HG03521 (cell line): ENCODE measurements around the gene ZRANB1.

Experiments used
- ATAC-seq: cut with Tn5 transposase; IDR thresholded peaks from one replicate; pipeline ENCODE4 v1.9.1; 2021; ENCODE audit warnings: mild to moderate bottlenecking, moderate library complexity; ENCODE audit not compliant: unreplicated experiment

ZRANB1 gene

DNA sequence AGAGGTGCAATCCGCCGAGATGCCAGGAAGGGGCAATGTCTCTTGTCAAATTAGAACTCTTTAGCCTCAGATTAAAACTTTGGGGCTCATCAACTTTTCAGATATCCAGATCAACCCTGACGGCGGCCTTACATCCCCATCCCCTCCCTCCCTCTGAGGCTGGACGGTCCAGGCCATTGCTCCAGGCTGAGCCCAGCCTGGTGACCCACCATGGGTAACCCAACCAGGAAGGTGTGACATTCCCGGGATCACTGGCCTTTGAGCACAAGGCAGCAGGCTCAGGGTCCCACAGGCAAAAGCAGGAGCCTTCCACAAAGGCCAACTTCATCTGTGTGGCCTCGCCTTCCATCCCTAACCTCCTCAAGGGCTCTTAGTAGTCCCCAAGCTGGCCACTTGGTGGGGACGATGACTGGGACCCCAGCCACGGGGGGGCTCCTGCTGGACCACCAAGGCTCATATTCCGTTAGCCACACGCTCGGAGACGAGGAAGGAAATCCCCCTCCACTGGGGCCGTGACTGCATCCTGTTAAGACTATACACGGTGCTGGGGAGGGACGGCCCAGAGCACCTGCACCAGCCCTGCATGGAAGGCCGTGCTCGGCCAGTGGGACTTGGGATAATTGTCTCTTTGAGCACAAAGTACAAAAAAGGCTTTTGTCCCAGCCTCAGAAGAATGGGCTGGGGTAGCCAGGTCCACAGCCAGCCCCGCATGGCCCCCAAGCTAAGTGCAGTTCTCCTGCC, 62.8 kb downstream of the ZRANB1 start:
- no peak for ATAC-seq

DNA sequence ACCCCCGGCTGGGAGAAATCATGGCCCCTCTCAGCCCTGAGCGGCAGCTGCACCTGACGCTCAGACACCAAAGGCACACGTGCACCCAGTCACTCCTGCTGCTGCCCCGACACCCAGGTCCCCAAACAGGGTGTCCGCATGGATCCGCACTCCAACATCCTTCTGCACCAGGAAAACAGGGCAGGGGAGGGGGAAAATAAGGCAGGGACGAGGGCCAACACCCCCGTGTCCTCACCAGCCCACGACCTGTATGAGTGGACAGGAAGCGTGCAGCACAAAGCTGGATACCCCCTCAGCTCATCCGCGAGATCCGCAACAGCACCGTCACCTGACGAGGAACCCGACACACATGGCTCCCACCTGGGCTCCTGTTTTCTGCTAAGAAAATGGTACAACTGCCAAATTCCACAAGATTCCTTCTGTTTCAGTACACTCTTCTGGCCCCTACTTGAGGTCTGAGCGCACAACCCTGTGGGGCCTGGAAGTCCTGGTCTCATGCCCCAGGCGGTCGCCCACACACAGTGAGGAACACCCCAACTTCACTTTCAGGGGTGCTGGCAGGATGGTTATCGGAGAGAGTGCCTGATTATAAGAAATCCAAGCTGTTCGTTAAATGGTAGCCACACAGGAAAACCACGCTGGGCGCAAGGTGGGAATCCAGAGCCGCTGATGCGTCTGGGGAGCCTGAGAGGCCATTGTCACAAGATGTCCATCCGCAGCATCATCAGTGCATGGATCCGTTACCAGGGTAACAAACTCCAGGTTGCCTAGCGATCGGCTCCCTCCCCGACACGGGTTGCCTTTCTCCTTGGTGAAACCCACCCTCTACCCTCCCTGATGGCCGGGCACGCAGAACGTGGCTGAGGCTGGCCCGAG, 63.6 kb downstream of the ZRANB1 start:
- no peak for ATAC-seq

DNA sequence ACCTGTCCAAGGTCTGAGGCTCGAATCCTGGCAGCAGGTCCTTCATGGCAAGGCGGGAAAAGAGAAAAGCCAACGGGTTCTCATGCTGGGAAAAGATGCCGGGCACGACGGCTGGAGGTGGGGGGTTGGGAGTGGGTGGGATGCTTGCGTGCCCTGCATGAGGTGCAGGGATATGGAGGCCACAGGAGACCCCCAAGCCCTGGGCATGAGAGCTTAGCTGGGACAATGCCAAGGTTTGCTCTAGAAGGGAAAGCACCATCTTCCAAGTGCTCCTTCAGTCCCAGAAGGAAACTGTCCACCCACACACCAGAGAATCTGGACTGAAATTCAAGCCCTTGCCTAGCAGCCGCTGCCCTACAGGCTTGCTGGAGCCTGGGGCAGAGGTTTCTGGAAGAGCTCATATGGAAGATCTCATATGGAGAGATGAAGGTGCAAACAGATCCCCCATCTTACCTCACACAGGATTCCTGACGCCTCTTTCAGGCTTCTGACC, 64.3 kb downstream of the ZRANB1 start:
- ATAC-seq, result no peak

DNA sequence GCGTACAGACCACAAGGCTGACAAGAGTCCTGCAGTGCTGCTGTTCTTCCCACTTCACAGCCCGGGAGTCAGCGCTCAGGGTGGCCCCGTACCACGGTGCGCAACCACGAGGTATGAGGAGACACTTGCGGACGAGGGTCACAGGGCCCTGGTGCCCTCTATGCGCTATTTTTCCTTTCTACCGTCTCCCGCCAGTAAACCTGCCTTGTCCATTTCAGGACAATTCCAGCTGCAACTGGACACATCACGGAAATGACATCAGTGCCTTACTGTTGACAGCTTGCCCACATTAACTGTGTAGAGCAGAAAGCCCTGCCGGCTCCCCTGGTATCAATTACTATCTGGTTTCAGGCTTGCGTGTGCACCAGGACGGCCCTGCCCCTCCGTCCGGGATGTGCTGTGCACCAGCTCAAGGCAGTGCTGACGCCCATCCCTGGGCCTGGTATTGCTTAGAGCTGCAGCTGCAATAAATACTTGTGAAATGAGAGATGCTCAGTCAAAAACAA, 65.1 kb downstream of the ZRANB1 start:
- no peak for ATAC-seq

DNA sequence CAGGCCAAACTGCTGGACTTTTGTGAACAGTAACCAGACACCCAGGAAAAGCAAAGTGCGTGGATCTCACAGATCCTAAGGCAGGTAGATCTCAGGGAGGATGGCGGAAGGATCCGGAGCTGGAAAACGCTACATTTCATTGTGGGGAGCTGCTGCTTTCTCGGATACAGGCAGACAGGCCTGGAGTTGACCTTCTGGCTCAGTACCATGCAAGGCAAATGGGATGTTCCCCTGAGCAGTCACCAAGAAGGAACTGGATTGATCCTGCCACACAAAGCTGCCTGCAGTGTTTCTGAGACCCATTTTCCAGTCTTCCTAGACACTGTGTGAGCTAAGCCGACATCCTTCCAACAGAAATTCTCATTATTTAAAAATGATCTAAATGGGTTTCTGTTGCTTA, 65.5 kb downstream of the ZRANB1 start:
- no peak for ATAC-seq

DNA sequence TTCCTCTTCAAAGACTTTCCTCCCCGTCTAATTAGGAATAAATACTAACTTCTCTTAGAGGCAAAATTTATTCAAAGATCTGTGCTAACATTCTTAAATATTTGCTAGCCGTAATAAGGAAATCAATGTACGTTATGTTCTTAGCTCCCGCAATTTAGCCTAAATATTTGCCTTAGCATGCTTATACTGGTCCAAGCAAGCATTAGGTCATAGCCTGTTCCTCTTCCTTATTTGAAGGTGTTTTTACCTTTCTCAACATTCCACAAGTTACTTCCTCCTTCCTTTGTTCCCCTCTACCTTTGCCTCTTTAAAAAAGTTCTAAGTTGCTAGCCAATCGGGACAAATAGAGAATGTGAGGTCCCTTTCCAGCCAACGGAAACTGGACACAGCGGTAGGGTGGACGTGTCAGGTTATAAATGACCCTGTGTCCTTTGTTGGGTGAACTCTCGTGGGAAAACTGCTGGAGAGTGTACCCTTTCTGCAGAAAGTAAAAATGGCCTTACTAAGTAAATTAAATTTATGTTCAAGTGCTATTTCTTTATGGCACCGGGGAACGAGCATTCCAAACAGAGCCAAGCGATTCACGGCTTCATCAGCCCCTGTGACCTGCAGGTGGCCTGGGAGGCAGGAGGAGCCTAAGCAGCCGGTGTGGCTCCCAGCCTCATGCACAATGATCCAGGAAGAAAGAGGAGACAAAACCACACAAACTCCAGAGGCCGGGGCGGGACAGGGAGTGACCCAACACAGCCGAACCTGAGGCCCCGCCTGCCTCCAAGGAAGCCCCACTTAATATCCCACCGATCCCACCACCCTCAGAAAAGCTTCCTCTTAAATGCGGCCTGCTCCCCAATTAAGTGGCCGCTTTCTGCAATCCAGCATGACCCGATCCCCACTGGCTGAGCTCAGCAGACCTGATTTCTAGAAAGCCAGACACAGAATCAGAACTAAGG, 67.0 kb downstream of the ZRANB1 start:
- no peak for ATAC-seq

DNA sequence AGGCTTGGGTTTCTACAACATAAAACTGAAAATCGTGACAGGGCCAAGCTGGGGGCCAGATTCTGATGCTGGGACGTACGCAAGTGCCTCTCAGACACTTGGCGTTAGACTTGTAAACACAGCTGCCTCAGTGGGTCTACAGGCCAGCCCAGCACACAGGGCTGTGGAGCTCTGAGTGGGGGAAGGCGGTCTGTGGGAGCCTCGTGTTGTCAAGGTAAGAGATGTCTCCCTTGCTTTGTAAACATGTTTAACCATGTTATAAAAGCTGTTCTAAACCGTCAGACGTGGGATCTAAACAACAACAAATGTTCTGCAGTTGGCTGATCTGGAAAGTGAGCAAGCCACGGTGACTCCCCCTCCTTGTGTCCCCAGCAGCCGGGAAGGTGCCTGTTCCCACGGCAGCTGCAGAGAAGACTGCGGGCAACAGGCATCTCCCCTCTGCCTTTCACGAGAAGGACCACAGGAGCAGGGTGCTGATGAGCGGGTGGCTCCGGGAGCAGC, 67.8 kb downstream of the ZRANB1 start:
- no peak for ATAC-seq

DNA sequence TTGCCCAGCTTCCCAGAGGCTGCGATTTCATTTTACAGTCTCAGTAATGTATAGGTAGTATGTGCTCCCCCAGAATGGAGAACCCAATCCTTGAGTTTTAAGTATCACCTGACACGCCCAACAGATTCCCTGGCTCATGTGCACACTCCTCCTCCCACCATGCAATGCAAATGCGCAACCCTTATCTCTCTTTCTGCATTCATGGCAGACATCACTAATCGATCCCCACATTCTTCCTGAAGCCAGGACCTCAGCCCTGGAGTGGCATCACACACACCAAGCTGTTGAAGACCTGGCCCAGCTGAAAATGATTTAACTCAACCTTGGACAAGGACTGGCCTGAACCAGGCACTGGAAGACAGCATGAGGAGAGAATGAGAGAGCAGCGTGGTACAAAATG, 68.4 kb downstream of the ZRANB1 start:
- ATAC-seq, result no peak

DNA sequence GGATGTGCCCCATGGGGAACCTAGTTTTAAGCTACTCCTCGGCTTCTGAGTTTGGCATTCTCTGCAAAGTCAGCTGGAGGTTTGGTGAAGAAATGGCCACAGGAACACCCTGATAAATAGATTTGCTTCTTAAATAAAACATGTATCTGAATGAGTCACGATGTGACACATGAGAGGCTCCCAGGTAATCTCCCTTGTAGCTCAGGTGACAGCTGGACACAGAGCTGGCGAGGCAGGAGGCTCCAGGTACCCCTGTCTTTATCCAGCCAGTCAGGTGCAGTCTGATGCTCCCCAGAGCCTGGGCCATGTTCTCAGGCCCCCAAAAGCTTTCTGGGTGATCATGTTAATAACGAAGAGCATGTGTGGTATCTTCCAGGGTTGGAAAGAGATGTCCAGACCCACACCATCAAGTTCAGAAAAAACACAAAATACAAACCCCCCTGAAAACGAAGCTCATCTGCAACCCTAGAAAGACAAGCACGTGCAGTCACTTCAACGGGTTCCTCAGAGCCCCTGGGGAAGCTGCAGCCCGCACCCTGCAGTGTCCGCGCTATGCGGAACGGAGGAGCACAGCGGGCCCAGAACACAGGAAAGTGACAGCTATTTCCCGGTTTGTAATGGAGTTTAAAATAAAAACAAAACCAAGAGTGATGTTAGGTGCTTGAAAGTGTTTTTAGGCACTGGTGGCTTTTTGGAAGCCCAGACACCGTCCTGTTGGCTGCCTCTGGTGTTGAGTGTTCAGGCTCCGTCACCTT, 69.4 kb downstream of the ZRANB1 start:
- ATAC-seq, result no peak

DNA sequence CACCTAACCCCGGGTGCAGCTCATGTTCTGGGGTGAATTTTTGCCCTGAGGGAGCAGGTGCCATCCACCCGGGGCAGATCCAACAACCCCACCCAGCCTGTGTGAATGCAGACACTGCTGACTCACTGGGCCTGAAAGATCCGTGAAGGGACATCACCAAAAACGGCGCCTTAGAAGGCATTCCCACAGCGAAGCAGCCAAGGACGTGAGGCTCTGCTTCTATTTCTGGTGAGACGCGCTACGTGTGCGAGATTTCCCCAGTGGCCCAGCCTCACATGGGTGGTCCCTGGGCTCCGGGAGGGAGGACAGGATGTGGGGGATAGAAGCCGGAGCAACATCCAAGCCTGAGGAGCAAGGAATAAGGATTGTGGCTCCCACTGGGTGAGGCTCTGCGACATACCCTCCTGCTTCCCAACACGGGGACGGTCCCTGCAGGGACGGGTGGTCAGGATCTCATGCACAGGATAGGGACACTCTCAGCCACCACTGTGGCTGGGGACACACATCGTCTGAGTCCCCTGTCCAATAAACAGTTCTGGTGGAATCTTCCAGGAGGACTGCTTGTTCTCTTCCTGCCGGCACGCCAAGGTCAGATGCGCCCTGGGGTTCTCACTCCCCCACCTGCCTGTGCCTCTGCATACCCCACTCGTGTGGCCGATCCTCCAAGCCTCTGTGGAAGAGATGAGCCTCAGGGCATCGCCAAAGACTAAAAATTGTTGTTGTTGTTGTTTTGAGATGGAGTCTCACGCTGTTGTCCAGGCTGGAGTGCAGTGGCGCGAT, 70.2 kb downstream of the ZRANB1 start:
- ATAC-seq, result no peak

DNA sequence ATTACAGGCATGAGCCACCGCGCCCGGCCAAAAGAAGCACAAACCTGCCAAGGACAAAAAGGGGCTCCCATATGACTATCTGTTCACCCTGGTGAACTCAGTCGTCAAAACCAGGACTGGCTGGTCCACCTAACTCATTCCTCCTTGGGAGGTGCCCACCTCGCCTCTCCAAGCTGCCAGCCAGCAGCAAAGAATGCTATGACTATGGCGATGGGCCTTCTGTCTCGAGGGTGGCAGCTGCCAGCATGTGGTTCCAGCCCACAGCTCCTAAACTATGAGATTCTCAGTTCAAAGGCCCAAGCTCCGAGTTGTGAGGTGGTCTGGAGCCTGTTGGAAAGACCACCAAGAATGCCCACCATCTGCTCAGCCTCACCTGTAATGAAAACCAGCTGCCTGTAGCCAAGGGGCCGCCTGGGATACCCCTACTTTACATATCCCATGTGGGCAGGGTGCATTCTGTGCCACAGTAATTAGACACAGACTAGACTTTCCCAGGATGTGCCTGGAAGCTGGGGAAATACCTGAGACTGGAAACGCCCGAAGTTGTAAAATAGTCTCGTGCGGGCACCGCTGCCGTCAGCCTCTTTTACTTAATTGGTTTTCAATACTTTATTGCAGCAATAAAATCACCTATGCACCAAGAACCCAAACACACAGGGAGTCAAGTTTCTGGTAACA, 71.1 kb downstream of the ZRANB1 start:
- ATAC-seq, result no peak

DNA sequence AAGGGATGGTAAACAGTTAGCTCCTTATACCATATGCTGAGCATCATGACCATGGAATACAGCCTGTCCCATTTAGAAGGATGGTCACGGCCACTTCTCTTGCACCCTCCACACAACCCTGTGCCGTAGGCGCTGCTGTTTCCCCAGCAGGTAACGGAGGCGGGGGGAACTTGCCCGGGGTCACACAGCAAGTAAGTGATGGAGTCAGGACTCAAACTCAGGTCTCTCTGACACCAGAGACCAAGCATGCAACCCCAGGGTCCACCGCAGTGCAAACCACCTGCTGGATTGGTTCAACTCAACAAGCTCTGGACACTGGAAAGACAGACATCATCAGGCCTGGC, 71.6 kb downstream of the ZRANB1 start:
- no peak for ATAC-seq

DNA sequence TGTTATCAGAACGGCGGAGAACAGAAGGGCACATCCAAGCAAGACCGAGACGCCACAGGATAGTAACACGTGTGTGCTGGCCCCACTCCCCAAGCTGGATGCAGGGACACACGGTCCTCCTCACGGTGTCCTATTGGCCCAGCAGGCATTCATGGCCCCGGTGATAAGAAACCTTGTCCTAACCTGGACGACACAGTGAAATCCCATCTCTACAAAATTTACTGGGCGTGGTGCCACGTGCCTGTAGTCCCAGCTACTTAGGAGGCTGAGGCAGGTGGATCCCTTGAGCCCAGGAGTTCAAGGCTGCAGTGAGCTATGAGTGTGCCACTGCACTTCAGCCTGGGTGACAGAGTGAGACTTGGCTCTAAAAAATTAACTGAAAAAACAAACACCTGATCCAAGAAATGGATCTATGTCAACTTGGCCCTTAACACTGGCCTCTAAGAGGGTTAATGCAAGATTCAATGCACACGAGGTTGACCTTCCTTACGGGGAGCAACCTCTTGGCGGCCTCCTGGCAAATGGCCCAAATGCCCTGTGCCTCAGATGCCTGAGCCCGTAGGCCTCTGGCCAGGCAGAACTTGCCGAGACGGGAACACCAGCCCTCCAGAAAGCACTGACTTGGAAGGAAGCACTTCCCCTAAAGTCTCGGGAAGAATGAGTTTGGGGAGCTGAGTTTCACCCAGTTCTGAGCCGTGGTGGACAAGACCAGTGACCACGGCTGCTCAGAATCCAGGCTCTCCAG, 72.3 kb downstream of the ZRANB1 start:
- ATAC-seq, result no peak

DNA sequence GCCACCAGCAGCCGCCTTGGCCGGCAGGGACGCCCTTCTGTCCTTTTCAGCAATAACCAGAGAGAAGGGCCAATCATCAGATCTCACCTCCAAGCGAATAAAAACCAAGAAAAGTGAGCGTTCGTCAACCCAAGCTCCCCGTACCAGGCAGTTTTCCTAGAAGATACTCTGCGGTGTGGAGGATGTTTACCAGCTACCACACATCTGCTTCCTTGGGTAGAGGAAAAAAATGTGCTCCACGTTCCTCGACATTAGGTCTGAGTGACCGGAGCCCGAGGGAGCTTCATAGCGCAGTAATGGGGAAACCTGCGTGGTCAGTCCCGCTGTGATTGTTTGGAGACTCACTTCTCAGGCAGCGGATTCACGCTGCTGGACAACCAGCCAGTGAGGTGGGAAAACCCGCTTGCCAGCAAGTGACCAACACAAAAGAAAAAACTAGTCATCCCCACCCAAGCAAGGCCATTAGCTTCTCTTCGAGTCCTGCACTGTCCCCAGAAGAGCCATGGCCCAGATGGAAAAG, 73.0 kb downstream of the ZRANB1 start:
- no peak for ATAC-seq

DNA sequence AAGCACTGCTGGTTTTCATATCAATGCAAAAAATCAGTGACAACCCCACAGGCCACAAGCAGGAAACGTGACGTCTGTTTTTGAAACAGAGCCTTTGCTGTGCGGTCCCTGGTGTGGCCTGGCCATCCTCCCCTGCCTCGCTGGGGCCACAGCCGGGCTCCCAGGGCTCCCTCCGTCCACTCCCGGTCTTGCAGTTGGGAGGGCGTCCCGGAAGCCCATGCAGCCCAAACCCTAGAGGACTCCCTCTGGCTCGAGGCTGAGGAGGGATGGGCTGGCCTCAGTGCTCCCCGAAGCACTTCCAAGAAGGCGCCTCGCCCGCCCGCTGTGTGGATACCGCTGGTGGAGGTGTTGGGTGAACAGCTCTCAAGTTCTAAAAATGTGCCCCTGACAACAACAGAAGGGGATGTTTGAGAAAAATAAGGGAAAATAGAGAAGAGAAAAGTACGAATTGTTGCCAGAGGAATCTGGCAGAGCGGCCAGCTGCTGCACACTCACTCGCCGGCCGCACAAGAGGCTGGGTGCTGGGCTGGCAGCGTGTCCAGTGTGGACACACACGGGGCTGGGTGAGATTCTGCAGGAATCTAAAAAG, 73.5 kb downstream of the ZRANB1 start:
- ATAC-seq, result no peak

DNA sequence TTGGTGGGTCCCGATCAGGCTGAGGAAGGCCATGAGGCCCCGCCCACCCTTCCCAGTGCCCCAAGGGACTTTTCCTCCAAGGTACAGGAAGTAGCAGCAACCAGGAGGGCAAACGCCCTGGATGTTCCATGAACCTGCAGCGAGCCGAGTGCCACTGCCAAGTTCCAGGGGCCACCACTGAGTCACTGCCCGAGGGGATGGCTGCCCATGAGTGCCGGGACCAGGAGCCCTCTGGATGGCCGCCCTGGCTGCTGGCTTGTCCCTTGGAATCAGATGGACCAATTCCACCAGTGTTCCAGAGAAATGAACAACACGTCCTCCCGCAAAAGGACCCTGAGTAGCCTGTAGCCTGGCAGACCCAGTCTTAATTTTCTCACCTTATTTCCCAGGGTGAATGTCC, 74.2 kb downstream of the ZRANB1 start:
- ATAC-seq, result no peak

DNA sequence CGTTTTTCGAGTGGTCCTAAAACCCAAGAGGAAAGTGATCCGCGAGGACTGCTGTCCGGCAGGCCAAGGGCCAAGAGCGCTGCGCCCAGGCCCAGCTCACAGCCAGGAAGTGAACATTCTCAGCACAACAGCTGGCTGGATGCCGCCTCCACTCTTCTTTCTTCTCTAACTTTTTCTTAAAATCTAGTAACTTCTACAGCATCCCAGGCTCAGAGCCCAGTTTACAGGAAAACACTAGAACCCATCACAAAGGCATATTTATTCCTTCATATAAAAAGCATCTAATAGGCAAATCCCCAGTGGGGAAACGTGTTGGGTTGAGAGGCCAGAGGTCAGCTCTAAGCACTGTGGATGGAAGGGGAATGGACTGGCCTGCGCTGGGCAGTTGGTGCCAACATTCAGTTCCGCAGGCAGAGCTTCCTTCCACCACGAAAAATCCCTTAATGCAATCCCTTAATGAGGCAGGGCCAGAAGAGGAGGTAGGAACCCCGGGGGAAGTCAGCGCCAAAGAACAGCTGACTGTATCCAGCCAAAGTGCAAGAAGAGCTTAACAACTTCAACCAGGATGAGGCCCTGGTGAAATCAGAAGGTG, 74.8 kb downstream of the ZRANB1 start:
- no peak for ATAC-seq
